ENCODE data around the gene PI4K2A.

Gene PI4K2A

GRCh38 chr10:97707134-97707861 lies 66.8 kb downstream of the PI4K2A start:
- DNase-seq = no peak

GRCh38 chr10:97708167-97708566 lies 67.7 kb downstream of the PI4K2A start:
- no peak for DNase-seq

GRCh38 chr10:97708976-97709946 lies 68.8 kb downstream of the PI4K2A start:
- peak; percentile 4 for DNase-seq

GRCh38 chr10:97711640-97712572 lies 71.4 kb downstream of the PI4K2A start:
- DNase-seq = no peak

- DNase-seq = no peak
These were observed 72.9 kb downstream of the PI4K2A start, which contains the start of gene MARVELD1 for GRCh38 chr10:97713339-97713825. MARVELD1 (plus strand) TSS chr10:97713730; CDS start chr10:97713877, 147 bp downstream.

GRCh38 chr10:97713826-97714400 lies 73.4 kb downstream of the PI4K2A start:
- peak; percentile 12 for DNase-seq

GRCh38 chr10:97714401-97715258 lies 74.2 kb downstream of the PI4K2A start:
- DNase-seq = no peak

GRCh38 chr10:97715259-97715874 lies 74.9 kb downstream of the PI4K2A start:
- no peak for DNase-seq

- DNase-seq = no peak
These were observed 77.2 kb downstream of the PI4K2A start for GRCh38 chr10:97717627-97718026.

- no peak for DNase-seq
These were observed 77.7 kb downstream of the PI4K2A start for GRCh38 chr10:97718178-97718577.

- DNase-seq = no peak
These were observed 78.2 kb downstream of the PI4K2A start for GRCh38 chr10:97718659-97719142.

GRCh38 chr10:97719602-97720001 lies 79.1 kb downstream of the PI4K2A start:
- no peak for DNase-seq

- no peak for DNase-seq
These were observed 81.7 kb downstream of the PI4K2A start for GRCh38 chr10:97721871-97722780.

- DNase-seq = no peak
These were observed 82.5 kb downstream of the PI4K2A start for GRCh38 chr10:97723001-97723400.

GRCh38 chr10:97724341-97724941 lies 84.0 kb downstream of the PI4K2A start:
- DNase-seq = no peak
